ENCODE measurements around the gene SPATS2L.

DNA sequence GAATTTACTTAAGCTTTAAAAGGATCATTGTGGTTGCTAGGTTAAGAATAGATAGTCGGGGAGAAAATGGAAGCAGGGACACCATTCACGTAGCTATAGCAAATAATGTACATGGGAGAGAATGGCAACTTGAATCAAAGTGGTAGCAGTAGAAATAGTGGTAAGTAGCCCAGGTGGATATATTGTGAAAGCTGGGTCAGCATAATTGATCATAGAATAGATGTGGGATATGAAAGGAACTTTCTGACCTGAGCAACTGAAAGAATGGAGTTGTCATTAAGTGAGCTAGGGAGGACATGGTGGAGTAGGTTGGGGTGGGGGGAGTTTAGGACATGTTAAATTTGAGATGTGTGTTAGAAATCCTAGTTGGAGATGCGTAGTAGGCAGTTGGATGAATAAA lies 221.7 kb downstream of the SPATS2L start:
- TF ChIP-seq POLR2A (IDR thresholded peaks at IDR 0.05) (no peak), EP300 (IDR thresholded peaks at IDR 0.05) (no peak)
- TF ChIP-seq, protein P1, sequence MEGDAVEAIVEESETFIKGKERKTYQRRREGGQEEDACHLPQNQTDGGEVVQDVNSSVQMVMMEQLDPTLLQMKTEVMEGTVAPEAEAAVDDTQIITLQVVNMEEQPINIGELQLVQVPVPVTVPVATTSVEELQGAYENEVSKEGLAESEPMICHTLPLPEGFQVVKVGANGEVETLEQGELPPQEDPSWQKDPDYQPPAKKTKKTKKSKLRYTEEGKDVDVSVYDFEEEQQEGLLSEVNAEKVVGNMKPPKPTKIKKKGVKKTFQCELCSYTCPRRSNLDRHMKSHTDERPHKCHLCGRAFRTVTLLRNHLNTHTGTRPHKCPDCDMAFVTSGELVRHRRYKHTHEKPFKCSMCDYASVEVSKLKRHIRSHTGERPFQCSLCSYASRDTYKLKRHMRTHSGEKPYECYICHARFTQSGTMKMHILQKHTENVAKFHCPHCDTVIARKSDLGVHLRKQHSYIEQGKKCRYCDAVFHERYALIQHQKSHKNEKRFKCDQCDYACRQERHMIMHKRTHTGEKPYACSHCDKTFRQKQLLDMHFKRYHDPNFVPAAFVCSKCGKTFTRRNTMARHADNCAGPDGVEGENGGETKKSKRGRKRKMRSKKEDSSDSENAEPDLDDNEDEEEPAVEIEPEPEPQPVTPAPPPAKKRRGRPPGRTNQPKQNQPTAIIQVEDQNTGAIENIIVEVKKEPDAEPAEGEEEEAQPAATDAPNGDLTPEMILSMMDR (IDR thresholded peaks at IDR 0.05): no peak

Data from ovary (tissue), 3 donors.